Stimulated activated CD8-positive, alpha-beta memory T cell treated with anti-CD3 and anti-CD28 coated beads, Interleukin-12 subunit alpha, Interleukin-12 subunit beta, amount 100 ng/mL, for 4 hours (primary cell): ENCODE results near the gene IQCE.
"Not testable (repeated sequence)": the region's sequence is repeated elsewhere in the genome, so short reads cannot be mapped to it uniquely, and the experiment has no call there.

ENCODE experiments used
- DNase-seq: peaks from one replicate; pipeline ENCODE4 v3.0.0-alpha.2; 2020; ENCODE audit warnings: low read depth

The IQCE gene

DNA sequence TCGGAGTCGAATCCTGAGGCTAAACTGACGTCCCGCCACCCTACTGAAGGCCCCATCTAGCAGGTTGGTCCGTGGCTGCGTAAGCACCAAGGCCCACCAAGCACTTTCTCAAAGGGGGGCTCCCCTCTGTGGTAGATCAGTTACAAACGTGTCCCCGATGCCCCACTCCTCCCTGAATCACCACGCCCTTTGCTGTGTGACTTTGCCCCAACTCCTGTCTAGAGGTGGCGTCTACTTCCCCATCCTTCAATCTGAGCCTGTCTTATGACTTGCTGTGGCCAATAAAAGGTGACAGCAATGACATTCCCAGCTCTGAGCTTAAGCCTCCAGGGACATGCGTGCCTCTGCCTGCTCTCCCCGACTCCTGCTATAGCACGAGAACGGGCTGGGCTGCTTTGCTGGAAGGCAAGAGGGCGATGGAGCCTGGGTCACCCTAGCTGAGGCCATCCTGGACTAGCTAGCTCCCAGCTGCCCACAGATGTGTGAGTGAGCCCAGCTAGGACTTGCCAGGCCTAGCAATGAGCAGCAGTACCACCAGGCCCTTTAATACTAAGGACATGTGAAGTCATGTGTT, 26.5 kb upstream of the IQCE start:
- DNase-seq, result not testable (repeated sequence)

DNA sequence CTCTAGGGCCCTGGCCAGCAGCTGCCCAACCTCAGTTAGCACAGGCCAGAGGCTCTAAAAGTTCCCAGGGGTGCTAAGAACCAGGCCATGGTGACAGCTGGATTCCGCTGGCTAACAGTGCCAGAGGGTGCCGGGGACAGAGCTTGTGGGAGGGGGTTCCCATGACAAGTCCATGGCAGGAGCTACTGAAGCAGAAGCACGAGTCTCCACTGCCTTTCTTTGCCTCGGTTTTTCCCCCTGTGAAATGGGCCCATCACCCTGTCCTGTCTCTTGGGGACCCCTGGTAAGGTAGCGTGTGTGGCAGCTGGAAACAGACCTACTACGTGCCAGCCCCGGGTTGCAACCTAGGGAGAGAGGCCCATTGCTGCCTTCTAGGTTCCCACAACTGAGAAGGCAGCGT, 26.0 kb upstream of the IQCE start:
- DNase-seq, result not testable (repeated sequence)

GRCh38 chr7:2533566-2533965, 25.2 kb upstream of the IQCE start:
- DNase-seq, result not testable (repeated sequence)

DNA sequence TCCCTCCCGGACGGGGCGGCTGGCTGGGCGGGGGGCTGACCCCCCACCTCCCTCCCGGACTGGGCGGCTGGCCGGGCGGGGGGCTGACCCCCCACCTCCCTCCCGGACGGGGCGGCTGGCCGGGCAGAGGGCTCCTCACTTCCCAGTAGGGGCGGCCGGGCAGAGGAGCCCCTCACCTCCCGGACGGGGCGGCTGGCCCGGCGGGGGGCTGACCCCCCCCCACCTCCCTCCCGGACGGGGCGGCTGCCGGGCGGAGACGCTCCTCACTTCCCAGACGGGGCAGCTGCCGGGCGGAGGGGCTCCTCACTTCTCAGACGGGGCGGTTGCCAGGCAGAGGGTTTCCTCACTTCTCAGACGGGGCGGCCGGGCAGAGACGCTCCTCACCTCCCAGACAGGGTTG, 24.6 kb upstream of the IQCE start:
- not testable (repeated sequence) for DNase-seq

DNA sequence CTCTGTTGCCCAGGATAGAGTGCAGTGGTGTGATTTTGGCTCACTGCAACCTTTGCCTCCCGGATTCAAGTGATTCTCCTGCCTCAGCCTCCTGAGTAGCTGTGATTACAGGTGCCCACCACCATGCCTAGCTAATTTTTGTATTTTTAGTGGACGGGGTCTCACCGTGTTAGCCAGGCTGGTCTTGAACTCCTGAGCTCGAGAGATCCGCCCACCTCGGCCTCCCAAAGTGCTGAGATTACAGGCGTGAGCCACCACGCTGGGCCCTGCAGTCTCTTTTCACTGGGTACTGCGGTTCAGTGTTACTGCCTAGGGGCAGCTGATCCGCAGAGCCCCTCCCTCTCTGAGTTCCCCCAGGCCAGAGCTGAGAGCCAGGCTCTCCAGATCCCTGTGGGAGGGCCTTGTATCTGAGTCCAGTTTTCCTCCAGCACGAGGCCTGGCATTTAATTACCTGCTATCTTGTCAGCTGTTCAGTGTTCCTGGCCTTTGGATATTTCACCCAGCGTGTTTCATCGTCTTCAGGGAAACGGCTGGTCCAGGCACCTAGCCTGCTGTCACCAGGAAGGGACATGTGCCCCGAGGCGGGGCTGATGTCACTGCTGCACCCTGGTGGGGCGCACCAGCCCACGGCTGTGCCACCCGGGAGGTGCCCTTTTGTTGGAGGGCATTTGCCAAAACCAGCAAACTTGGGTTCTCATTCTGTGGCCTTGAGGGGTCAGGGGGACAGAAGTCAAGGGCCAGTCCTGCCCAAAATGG, 22.7 kb upstream of the IQCE start:
- DNase-seq, result not testable (repeated sequence)

DNA sequence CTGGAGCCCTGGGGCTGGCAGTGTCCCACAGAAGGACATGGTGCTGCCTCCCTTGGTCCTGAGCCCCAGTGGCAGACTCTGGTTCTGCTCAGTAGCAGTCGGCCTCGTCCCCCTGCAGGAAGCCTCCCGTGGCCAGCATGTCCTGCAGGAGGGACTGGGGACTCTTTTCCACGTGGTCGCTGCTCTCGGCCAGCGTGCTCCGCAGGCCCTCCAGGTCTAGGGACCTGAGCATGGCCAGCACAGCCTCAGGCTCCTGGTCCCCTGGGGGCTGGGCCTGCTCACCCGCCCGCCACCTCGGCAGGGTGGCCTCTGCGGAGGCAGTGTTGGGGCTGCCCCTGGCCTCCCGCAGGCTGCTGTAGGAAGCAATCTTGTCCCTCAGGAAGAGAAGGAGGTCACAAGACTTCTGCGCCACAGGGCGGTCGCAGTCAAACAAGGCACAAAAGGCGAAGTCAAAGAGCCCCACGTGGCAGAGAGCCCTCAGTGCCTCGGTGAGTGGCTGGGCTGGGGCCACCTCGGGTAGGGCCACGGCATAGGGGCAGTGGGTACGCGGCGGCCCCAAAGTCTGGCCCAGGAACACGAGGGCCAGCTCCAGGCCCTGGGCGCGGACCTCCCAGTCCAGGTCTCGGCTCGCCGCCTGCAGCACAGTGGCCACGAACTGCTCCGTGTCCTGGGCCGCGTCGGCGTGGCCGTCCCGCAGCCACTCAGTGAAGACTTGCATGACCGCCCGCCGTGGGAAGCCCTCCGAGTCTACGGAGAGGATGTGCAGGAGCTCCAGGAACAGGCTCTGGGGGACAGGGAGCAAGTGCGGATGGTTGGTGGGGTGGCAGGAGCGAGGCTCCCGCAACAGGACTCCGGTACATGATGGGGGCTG, 20.6 kb upstream of the IQCE start:
- DNase-seq, result no peak

- DNase-seq, result no peak
These were observed 19.5 kb upstream of the IQCE start for GRCh38 chr7:2539031-2539911.

- no peak for DNase-seq
These were observed 18.6 kb upstream of the IQCE start for GRCh38 chr7:2540133-2540532.

DNA sequence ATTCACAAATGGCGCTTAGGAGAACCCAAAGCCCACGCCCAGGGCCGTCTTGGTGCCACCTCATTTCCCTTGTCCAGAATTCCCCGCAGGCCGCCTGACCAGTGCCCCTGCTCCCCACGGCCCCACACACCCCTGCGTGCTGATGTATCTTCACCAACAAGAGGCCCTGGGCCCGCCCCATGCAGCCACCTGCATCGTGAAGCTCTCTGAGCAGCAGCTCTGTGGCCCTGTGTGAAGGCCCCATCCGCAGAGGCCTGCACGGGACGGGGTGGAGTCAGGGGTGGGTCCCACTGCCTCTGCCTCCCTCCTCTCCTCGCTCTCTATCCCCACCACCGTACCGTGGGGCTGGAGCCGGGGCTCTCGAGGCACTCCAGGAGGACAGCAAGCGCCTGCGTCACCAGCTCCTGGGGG, 18.1 kb upstream of the IQCE start:
- DNase-seq, result no peak

DNA sequence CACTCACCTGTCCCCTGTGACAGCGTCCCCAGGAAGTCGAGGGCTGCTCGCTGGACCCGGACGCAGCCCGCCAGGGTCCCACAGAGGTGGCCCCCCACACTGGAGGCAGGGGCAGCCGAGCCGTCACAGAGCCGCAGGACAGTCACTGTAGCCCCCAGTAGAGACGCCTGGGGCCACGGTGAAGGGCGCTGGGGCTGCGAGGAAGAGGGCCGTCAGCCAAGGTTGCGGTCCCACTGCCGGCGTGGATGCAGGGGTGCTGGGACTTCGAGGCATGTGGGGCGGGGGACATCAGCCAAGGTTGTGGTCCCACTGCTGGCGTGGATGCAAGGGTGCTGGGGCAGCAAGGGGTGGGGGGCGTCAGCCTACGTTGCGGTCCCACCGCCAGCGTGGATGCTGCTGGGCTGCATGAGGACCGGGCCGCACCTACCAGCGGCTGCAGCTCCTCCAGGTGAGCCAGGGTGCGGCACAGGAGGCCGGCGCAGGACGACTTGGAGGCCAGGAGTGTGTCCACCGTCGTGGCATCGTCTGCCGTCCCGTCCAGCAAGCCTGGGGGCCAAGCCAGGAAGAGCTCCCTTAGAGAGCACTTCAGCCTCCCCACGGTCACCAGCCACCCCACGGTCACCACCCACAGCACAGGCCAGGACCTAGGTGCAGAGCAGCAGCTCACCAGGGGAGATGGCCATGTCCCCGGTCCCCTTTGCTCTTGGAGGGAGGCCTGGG, 17.3 kb upstream of the IQCE start:
- no peak for DNase-seq

- no peak for DNase-seq
These were observed 16.5 kb upstream of the IQCE start for GRCh38 chr7:2542011-2542915.

DNA sequence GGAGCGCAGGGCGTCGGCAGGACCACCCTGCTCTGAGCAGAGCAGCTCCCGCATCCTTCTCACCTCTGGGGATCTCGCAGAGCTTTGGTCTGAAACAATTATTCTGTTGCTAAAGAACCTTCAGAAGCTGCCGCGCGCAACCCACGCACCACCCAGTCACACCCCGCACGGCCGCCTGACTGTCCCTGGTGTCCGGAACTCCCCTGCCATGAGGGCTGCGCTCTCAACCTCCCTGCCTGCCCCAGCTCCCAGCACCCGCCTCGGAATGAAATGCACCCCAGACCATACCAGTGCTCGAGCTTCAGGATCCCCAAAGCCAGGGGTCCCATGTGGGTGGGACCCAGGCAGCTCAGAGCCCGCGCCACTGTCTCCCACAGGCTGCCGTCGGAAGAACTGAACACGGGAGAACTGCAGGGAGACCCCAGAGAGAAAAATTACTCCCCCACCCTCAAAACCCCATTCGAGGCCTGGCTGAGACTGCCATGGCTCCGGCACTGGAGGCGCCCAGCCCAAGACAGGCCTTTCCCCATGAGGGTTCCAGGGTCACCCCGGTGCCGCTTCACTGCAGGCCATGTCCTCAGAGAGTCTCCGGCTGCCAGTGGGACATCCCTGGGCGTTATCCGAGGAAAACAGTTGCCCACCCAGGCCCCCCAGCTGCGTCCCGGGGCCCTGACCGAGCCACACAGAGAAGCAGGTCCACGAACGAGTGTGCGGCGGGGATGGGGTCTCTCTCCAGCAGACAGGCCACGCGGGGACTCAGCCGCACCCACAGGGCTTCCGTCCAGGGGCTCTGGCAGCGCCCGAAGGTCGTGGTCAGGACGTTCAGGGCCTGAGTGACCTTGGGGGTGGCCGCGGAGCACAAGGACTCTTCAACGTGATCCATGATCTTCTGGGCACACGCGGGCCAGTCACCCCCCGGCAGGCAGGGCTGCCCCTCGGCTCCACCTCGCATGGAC, 15.6 kb upstream of the IQCE start:
- DNase-seq, result no peak

DNA sequence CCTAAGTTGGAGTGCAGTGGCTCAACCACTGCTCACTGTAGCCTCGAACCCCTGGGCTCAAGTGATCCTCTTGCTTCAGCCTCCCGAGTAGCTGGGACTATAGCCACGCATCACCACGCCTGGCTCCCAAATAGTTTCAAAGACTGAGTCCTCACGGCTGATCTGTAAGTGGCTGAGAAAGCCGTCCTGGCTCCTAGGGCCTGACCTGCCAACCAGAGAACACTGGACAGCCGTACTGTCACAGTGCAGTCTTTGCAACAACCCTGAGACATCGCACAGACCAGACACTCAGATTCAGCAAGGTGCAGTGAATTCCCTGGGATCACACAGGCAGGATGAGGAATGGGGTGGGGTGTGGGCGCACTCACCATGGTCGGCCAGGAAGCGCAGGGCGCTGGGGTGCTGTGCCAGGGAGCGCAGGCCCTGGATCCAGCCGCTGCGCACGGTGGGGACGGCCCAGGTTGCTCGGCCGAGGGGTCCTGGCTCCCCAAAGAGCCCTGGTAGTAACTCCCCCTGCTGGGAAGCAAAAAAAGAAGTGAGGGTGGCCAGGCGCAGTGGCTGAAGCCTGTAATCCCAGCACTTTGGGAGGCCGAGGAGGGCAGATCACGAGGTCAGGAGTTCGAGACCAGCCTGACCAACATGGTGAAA, 14.1 kb upstream of the IQCE start:
- DNase-seq, result no peak

DNA sequence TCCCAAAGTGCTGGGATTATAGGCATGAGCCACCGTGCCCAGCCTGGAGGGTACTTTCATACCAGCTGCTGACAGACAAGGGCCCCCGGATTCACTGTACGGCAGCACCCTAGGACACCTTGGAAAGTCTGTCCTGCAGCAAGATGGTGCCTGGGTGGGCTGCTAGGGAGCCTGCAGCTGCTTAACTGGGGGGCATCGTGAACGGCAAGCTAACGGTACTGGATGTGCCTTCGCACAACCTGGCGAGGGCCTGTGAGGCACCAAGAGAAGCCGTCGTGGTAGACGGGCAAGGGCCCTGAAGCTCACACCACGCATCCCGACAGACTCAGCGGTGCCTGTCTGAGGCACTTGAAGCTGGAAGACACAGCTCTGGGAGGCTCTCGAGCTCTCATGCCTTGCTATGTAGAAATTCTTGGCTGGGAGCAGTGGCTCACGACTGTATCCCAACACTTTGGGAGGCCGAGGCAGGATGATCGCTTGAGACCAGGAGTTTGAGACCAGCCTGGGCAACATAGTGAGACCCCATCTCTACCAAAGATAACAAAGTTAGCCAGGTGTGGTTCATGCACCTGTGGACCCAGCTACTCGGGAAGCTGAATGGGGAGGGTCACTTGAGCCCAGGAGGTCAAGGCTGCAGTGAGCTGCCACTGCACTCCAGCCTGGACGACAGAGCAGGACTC, 12.9 kb upstream of the IQCE start:
- no peak for DNase-seq

- DNase-seq, result no peak
These were observed 11.8 kb upstream of the IQCE start for GRCh38 chr7:2546776-2547586.

- DNase-seq, result no peak
These were observed 7.4 kb upstream of the IQCE start for GRCh38 chr7:2551418-2551817.

DNA sequence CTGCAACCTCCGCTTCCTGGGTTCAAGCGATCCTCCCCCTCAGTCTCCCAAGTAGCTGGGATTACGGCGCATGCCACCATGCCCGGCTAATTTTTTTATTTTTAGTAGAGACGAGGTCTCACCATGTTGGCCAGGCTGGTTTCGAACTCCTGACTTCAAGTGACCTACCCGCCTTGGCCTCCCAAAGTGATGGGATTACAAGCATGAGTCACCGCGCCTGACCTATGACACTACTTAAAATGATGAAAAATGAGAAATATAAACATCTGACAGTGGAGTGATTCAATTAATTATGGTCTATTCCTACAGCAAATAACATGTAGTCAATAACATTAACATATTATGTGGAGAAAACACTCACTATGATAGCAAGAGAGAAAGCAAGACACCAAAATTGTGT, 5.7 kb upstream of the IQCE start:
- DNase-seq, result no peak
